SIG-M5 (cell line): ENCODE data around the gene CIAO3.
"Not testable (repeated sequence)": the region's sequence is repeated elsewhere in the genome, so short reads cannot be mapped to it uniquely, and the experiment has no call there.

Experiments used
- DNase-seq: peaks from one replicate; lab custom pipeline; 2025; lab: John Stamatoyannopoulos, UW

CIAO3 gene

GRCh38 chr16:740764-741505 is at the start of gene CIAO3:
Gene CIAO3, minus strand, starts transcription at chr16:740997. Its CDS starts 12 bp downstream, at chr16:740985.
- no peak for DNase-seq

GRCh38 chr16:790086-790485 is 49.3 kb upstream of the CIAO3 start:
- no peak for DNase-seq

- DNase-seq: no peak
Observed at GRCh38 chr16:789191-789850, 48.5 kb upstream of the CIAO3 start.

GRCh38 chr16:788399-789126 is 47.8 kb upstream of the CIAO3 start, which contains the start of gene CHTF18:
Gene CHTF18, plus strand, starts transcription at chr16:788620. Its CDS starts 65 bp downstream, at chr16:788685.
- DNase-seq: no peak

GRCh38 chr16:787978-788398 is 47.2 kb upstream of the CIAO3 start, which contains the start of gene RPUSD1:
Gene RPUSD1, minus strand, starts transcription at chr16:788381. Its CDS starts 644 bp downstream, at chr16:787737.
- no peak for DNase-seq

- no peak for DNase-seq
Observed at GRCh38 chr16:787321-787966, 46.6 kb upstream of the CIAO3 start.

- no peak for DNase-seq
Observed at GRCh38 chr16:785563-786535, 45.1 kb upstream of the CIAO3 start.

GRCh38 chr16:784431-784830 is 43.6 kb upstream of the CIAO3 start:
- DNase-seq: no peak

- no peak for DNase-seq
Observed at GRCh38 chr16:783404-784161, 42.8 kb upstream of the CIAO3 start.

- no peak for DNase-seq
Observed at GRCh38 chr16:782766-783403, 42.1 kb upstream of the CIAO3 start.

GRCh38 chr16:782258-782657 is 41.5 kb upstream of the CIAO3 start:
- DNase-seq: no peak

GRCh38 chr16:781346-782010 is 40.7 kb upstream of the CIAO3 start:
- DNase-seq: no peak

- no peak for DNase-seq
Observed at GRCh38 chr16:780296-780695, 39.5 kb upstream of the CIAO3 start.

- DNase-seq: no peak
Observed at GRCh38 chr16:779561-779960, 38.8 kb upstream of the CIAO3 start.

- no peak for DNase-seq
Observed at GRCh38 chr16:778909-779527, 38.2 kb upstream of the CIAO3 start.

- no peak for DNase-seq
Observed at GRCh38 chr16:778447-778846, 37.6 kb upstream of the CIAO3 start.

- no peak for DNase-seq
Observed at GRCh38 chr16:777826-778225, 37.0 kb upstream of the CIAO3 start.

GRCh38 chr16:776824-777223 is 36.0 kb upstream of the CIAO3 start:
- DNase-seq: no peak

- DNase-seq: not testable (repeated sequence)
Observed at GRCh38 chr16:776298-776697, 35.5 kb upstream of the CIAO3 start.
